HG03097 (cell line): ENCODE data around the gene UBTF.

Source experiments
- ATAC-seq: cut with Tn5 transposase; IDR thresholded peaks from one replicate; pipeline ENCODE4 v1.9.1; 2021; ENCODE audit not compliant: unreplicated experiment, low FRiP score

Gene UBTF

DNA sequence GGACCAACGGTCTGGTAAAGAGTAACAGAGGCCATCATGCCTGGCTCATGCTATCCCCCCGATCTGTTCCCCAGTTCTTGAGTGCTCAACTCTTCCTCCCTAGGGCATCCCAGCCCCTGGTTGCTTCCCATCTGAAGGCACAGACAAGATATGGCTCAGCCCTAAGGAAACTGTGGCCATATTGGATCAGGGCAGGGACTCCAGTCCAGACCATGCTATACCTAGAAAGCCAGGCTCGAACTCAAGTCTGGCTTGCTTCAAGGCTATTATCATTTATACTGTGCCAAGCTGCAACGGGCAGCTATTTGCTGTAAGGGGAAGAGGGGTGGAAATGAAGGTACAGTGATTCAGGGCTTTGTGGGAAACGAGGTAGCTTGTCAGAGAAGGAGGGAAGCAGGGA lies 2.8 kb downstream of the UBTF start:
- no peak for ATAC-seq

DNA sequence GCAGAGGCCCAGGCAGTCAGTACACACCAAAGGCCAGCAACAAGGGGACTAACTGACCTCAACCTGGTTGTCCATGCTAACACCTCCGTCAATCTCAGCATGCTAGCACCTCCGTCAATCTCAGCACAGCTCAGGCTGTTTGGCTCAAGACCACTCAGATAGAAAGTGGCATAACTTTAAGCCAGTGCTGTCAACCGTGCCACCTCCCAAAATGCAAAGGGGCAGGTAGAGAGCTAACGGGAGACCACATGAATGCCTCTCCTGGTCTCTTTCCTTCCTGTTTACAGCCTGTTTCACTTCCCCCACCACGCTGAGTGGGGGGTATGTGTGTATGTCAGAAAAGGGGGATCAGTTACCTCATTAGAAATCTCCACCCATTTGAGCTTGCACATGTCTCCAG lies 3.3 kb downstream of the UBTF start:
- ATAC-seq = no peak

GRCh38 chr17:44214896-44215295 lies 4.6 kb downstream of the UBTF start:
- ATAC-seq = no peak

DNA sequence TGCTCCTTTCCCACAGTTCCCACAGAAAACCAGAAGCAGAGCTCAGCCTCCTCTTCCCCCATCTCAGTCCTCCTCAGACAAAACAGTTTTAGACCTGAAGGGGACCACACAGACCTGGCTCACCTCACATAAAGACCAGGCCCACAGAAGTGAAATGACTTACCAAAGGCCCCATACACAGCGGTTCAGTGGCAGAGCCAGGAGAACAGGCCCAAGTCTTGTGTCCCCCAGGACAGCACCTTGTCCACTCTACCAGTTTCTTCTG lies 5.3 kb downstream of the UBTF start:
- no peak for ATAC-seq

DNA sequence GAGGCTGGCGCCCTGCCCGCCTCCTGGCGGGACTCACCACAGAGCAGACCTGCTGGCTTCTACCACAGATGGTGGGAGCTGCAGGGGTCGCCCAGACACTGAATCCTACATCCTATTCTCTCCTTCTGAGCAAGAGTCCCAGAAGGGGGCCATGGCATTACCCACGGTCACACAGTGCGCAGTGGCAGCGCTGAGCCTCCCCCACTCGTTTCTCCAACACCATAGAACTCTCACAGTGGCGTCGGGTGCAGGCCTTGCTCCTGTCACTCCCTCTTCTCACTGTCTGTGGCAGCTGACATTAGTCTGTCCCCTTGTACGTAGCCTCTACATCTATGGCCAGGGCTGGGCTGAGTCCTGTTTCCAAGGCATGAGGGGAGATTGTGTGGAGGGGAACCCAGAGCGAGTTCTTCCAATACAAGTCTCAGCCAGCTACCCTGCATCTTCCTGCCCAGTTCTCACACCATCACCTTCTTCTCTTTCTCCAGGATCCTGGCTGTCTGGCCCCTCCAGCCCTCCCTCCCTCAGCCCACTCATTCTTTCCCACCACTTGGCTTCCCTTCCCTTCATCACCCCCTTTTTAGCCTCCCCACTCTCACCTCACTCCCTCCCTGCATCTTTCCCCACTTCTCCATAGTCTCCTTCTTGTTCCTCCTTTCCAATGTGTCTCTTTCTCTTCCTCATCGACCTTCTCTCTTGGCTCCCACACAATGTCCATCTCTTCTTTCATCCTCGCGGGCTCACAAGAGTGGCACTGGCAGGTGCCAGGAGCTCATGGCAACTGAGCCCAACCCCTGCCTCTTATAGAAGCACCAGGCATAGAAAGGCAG lies 5.9 kb downstream of the UBTF start:
- ATAC-seq = no peak

- no peak for ATAC-seq
Measured at GRCh38 chr17:44212507-44213402, 6.7 kb downstream of the UBTF start.

DNA sequence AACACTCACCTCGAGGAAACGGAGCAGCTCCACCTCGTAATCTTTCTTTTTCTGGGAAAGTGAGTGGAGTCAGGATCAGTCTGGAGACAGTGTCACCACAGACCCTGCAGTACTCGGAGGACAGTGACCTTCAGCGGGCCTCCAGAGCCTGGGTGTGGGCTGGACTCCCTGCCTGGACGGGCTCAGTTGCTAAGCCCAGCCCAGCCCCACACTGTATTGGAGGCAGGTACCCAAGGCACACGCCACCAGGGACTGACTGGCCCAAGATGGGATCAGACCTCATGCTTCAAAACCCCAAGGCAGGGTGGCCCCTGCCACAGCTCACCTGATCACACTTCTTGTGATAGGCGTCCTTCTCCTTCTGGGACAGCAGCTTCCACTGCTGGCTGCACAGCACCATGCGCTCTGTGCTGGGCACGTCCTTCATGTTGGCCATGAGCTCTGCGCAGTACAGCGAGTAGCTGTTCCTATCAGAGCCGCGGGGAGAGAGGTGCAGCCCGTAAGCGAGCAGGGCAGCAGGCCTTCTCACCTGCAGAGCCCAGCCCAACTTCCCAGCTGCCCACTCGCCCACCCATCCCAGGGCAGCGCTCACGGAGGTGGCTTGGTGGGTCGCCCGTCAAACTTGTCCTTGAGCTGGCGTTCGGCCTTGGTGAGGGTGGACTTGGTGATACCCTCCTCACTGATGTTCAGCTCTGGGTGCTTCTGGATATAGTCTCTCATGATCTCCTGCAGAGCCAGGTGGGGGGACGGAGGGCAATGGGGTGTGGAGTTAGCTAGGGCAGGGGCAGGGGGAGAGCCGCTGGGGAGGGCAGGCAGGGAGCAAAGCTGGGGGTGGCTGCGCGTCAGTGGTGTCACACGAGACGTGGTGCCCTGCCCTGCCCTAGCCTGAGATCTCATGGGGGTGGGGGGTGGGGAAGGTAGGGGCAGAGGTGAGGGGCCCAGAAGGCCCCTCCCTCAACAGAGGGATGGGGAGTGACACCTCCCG lies 7.9 kb downstream of the UBTF start:
- no peak for ATAC-seq

- peak; percentile 59 for ATAC-seq
Measured at GRCh38 chr17:44210342-44211192, 8.9 kb downstream of the UBTF start.

GRCh38 chr17:44209786-44210341 lies 9.6 kb downstream of the UBTF start:
- ATAC-seq = no peak

DNA sequence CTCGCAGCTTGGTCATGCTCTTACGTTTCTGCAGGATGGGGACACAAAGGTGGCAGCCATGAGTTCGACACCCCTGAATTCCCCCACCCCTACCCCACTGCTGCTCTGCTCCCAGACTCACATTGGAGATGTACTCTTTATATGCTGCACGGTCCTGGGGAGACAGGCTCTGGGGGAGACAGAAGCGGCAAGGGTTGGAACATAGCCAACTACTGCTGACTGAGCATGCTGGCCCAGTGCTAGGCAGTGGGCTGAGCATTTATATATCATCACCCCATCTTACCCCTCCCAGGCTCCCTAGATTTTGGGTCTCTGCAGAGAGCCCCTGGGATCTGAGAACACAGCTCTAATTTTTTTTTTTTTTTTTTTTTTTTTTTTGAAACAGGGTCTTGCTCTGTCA lies 11.7 kb downstream of the UBTF start:
- no peak for ATAC-seq

- no peak for ATAC-seq
Measured at GRCh38 chr17:44207319-44207718, 12.2 kb downstream of the UBTF start.

DNA sequence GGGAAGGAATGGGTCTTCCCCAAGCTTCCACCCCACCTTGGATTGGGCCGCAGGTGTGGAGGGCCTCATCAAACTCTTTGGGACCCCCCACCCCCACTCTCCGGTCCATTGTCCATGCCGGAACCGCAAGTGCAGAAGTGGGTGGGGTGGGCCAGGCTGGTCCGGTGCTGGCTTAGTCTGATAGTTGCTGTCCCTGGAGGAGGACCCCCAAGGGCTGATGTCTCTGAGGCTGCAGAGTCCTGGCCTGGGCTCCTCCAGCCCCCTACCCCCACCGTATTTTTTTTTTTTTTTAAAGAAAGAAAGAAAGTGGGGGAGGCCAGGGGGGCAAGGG lies 12.7 kb downstream of the UBTF start:
- ATAC-seq = no peak

DNA sequence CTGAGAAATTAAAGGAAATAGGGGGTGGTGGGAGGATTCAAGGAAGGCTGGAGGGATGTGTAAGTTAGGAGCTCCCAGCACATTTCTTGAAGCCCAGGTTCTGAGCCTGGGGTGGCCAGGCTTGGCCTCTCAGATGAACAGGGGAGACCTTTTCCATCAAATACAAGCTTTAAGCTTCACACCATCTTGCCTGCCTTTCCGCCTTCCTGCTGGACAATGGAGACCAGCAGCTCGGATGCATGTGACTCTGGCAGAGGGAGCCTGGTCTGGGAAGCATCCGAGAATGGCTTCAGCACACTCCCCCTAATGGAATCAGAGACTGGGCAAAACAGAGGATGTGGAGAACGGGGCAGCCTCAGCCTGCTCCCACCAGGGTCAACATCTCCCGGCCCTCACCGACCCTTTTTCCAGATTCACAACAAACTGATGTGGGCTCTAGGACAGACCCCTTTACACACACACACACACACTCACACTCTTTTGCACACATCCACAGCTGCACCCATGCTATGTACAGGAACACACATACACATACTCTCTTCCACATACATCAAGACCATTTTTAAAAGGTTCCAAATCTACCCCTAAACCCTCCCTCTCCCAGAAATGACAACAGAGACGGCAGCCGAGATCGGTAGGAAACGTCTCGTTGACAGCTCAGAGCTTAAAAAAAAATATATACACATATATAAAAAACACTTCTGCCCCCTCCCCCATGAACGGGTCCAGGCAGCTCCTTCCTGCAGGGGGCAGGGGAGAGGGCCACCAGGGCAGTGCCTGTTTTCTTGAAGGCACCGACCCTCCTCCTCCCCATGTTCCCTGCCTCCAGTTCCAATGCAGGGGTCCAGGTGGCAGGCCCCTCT lies 13.3 kb downstream of the UBTF start:
- ATAC-seq = no peak

DNA sequence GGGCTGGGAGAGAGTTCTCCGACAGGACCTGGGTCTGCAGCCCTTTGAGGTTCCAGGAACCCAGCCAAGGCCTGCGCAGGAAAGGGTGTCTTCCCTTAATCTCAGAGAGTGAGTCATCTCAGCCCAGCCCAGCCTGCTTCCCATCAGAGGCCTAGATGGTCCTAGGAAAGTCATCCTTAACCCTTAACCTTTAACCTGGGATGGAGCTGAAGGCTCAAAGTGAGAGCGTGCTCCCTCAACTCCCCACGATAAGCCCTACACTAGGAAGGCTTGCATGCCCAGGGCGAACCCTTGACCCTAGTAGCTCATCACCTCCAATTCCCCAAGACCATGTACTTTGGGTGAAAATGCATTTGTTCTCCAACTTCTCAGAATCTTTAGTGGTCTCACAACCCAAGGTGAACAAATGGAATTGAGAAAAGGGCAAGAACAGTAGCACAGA lies 15.0 kb downstream of the UBTF start:
- no peak for ATAC-seq

GRCh38 chr17:44203731-44204440 lies 15.6 kb downstream of the UBTF start:
- no peak for ATAC-seq

- no peak for ATAC-seq
Measured at GRCh38 chr17:44202756-44203155, 16.7 kb downstream of the UBTF start.

DNA sequence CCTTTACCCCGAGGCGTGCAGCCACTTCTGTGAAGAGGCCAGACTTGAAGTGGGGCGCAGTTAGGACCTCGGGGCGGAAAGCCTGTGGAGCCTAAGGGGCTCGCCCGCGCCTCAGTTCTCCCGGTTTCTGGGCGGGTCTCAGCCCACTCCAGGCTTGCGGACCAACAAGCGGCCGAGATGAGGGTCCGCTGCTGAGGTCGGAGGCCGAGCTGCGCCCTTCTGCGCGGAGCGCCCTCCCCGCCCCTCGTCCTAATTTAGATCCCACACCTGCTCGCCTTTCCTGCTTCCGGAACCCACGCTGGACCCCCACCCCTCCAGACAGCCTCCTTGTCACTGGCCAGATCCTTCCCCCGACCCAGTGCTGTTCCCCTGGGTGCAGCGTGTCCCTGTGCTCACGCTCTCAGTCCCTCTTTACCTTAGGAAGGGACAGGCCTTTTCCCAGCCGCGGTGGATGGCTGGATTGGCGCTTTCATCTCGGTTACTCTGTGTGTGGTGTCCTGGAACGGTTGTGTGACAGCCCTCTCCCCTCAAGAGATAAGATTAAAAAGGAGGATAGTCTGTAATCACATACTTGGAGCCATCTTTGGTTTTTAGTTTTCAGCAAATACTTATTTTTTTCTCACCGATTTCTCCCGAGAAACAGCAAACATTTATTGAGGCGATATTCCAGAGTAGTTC lies 18.9 kb downstream of the UBTF start:
- no peak for ATAC-seq
